Lower lobe of right lung (tissue), 2 donors: ENCODE results near the gene S100A3. TPM values are rescaled to one million over a fixed set of nuclear protein-coding genes. Genes with fewer than 3 reads are reported as not detected.
A peak's percentile ranks its signal among the peaks of the same experiment; 100 is the strongest.
"Not testable (repeated sequence)": the region's sequence is repeated elsewhere in the genome, so short reads cannot be mapped to it uniquely, and the experiment has no call there.

Experiments used
- ATAC-seq, 2 donors: fragments of 200-7000 bp; cut with Tn5 transposase; one replicate each; pipeline ENCODE4 v1.9.1; 2020 to 2022; ENCODE audit warnings: mild to moderate bottlenecking in 2 of 2, moderate library complexity in 2 of 2
- DNase-seq: peaks from one replicate; pipeline ENCODE4 v3.0.0-alpha.2; 2020
- H3K27ac ChIP-seq: fragments of 200-600 bp; one replicate; pipeline ENCODE4 v1.8.0; 2022
- H3K27me3 ChIP-seq: fragments of 200-600 bp; one replicate; pipeline ENCODE4 v1.8.0; 2022; ENCODE audit warnings: low read depth
- H3K36me3 ChIP-seq: fragments of 200-600 bp; one replicate; pipeline ENCODE4 v1.8.0; 2022; ENCODE audit warnings: mild to moderate bottlenecking
- H3K4me1 ChIP-seq: fragments of 200-600 bp; one replicate; pipeline ENCODE4 v1.8.0; 2022
- H3K4me3 ChIP-seq: fragments of 200-600 bp; one replicate; pipeline ENCODE4 v1.8.0; 2022; ENCODE audit warnings: mild to moderate bottlenecking
- H3K9me3 ChIP-seq: fragments of 200-600 bp; one replicate; pipeline ENCODE4 v1.8.0; 2022
- intact Hi-C: fragments of 100-400 bp; cut with DNase I; formaldehyde crosslinking; loops from one replicate; pipeline ENCODE4 v1.11.0; 2022
- long read RNA-seq: library from polyadenylated mRNA; unstranded; transcript quantifications from one replicate; pipeline ENCODE4 v2.0.0, GENCODE V29; 2021
- total RNA-seq: library from RNA; stranded (reverse); fragmentation: NEBNext Ultra II Directional; extraction: Animal tissue kit (Norgen Biotek cat#: 25700); gene quantifications from one replicate; pipeline ENCODE4 v1.2.1, GENCODE V29; 2021
- TF ChIP-seq, protein P1 (sequence below): fragments of 200-600 bp; IDR thresholded peaks from one replicate; pipeline ENCODE4 v1.8.0; 2022; ENCODE audit warnings: antibody characterized with exemption, mild to moderate bottlenecking
- donor health status: DM: no; HTN: yes; CAD: no; lungs with severe emphysema.

The S100A3 gene, protein sequence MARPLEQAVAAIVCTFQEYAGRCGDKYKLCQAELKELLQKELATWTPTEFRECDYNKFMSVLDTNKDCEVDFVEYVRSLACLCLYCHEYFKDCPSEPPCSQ
- total RNA-seq: 4.5 TPM
- long read RNA-seq, partial matches to known transcripts: 0 of 3 reads
- long read RNA-seq, other reads (novel, unspliced or antisense): 3 of 3 reads

GRCh38 chr1:153548722-153549688 is at the start of gene S100A3:
TSS of gene S100A3 (minus strand) at chr1:153549258. CDS start at chr1:153548485, 773 bp downstream.
- H3K4me3 ChIP-seq: no peak within 1 kb of the TSS

DNA sequence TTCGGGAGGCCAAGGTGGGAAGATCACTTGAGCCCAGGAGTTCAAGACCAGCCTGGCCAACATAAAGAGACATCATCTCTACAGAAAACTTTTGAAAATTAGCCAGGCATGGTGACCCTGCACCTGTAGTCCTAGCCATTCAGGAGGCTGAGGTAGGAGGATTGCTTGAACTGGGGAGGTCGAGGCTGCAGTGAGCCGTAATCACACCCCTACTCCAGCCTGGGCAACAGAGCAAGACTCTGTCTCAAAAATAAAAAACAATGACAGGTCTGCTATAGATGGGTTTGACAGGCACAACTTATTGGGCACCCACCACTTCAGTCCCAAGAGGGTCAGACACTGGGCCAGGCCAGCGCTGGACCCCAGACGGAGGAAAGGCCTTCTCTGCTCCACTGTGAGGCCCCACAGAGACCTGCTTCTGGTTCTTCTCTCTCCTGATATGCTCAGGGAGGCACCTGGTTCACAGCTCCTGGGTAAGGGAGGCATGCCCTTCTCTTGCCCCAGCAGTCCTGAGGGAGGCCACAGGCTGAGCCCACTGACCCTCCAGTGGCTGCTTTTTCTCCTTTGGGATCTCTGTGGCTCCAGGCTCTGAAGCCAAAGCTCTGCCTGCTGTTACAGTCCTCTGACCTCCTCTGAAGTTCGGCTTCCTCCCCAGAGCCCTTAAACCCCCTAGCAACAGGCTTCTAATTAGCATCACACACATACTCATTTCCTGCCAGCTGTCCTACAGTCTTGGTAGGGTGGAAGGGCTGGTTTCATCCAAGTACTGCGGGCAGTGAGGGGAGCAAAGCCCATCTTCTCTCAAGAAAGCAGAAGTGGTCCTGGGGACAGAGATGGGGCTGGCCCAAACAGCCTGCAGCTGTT is 49.5 kb upstream of the S100A3 start:
- DNase-seq (no peak), ATAC-seq (peak; percentile 26 to 57)
- Histone ChIP-seq H3K27me3 (no peaks in the 10 kb centered on the region), H3K4me3 (no peak overlapping the region), H3K9me3 (no peaks in the 10 kb centered on the region), H3K4me1 (peaks cover 7% of the 10 kb centered on the region), H3K36me3 (no peaks in the 10 kb centered on the region), H3K27ac (no peak overlapping the region)
- TF ChIP-seq, protein P1, sequence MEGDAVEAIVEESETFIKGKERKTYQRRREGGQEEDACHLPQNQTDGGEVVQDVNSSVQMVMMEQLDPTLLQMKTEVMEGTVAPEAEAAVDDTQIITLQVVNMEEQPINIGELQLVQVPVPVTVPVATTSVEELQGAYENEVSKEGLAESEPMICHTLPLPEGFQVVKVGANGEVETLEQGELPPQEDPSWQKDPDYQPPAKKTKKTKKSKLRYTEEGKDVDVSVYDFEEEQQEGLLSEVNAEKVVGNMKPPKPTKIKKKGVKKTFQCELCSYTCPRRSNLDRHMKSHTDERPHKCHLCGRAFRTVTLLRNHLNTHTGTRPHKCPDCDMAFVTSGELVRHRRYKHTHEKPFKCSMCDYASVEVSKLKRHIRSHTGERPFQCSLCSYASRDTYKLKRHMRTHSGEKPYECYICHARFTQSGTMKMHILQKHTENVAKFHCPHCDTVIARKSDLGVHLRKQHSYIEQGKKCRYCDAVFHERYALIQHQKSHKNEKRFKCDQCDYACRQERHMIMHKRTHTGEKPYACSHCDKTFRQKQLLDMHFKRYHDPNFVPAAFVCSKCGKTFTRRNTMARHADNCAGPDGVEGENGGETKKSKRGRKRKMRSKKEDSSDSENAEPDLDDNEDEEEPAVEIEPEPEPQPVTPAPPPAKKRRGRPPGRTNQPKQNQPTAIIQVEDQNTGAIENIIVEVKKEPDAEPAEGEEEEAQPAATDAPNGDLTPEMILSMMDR: no peak
- intact Hi-C loops: no loop called here

More at GRCh38 chr1:153548722-153549688, at the start of gene S100A3:
- DNase-seq (peak; percentile 45), ATAC-seq (peak in 1 of 2 donors; percentile 6)
- intact Hi-C loops: no loop called here
- Histone ChIP-seq H3K27me3 (no peaks in the 10 kb centered on the region), H3K4me1 (peaks cover 79% of the 10 kb centered on the region), H3K9me3 (no peaks in the 10 kb centered on the region), H3K27ac (peak within 1 kb of the TSS; percentile 63), H3K36me3 (peaks cover 6% of the 10 kb centered on the region)
- TF ChIP-seq, protein P1: no peak

- no peak for ATAC-seq
- Histone ChIP-seq H3K4me3 (no peak overlapping the region), H3K9me3 (no peaks in the 10 kb centered on the region), H3K27ac (no peak overlapping the region), H3K36me3 (no peaks in the 10 kb centered on the region), H3K27me3 (no peaks in the 10 kb centered on the region), H3K4me1 (peaks cover 7% of the 10 kb centered on the region)
- intact Hi-C loops: no loop called here
- TF ChIP-seq, protein P1: no peak
- no peak for DNase-seq
Measured at GRCh38 chr1:153597206-153597605, 48.1 kb upstream of the S100A3 start.

GRCh38 chr1:153592748-153593147 is 43.7 kb upstream of the S100A3 start:
- intact Hi-C loops: no loop called here
- H3K36me3 ChIP-seq: no peaks in the 10 kb centered on the region
- DNase-seq: no peak
- TF ChIP-seq, protein P1: no peak
- H3K4me1 ChIP-seq: no peaks in the 10 kb centered on the region
- no peak overlapping the region for H3K4me3 ChIP-seq
- no peak overlapping the region for H3K27ac ChIP-seq
- ATAC-seq: no peak
- H3K27me3 ChIP-seq: no peaks in the 10 kb centered on the region
- no peaks in the 10 kb centered on the region for H3K9me3 ChIP-seq

- ATAC-seq (no peak), DNase-seq (no peak)
- Histone ChIP-seq H3K27ac (no peak overlapping the region), H3K9me3 (no peaks in the 10 kb centered on the region), H3K36me3 (no peaks in the 10 kb centered on the region), H3K4me1 (no peaks in the 10 kb centered on the region), H3K27me3 (no peaks in the 10 kb centered on the region), H3K4me3 (no peak overlapping the region)
- intact Hi-C loops: no loop called here
- TF ChIP-seq, protein P1: no peak
Measured at GRCh38 chr1:153588482-153588881, 39.4 kb upstream of the S100A3 start.

DNA sequence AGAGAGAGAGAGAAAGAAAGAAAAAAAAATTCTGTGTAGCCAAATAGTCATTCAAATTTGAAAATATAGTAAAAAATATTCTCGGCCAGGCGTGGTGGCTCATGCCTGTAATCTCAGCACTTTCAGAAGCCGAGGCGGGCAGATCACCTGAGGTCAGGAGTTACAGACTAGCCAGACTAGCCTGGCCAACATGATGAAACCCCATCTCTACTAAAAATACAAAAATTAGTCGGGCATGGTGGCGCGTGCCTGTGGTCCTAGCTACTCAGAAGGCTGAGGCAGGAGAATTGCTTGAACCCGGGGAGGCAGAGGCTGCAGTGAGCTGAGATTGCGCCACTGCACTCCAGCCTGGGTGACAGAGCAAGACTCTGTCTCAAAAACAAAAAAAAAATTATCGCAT is 39.0 kb upstream of the S100A3 start:
- DNase-seq, ATAC-seq, H3K4me3 ChIP-seq, H3K27me3 ChIP-seq, H3K9me3 ChIP-seq, H3K36me3 ChIP-seq, H3K27ac ChIP-seq, H3K4me1 ChIP-seq, intact Hi-C loops: not testable (repeated sequence)
